Measurements from ENCODE around the gene SMIM44. TPM values are rescaled to one million over a fixed set of nuclear protein-coding genes. Genes with fewer than 3 reads are reported as not detected.
"Not testable (repeated sequence)": the region's sequence is repeated elsewhere in the genome, so short reads cannot be mapped to it uniquely, and the experiment has no call there.

SMIM44 gene
- not detected for total RNA-seq

DNA sequence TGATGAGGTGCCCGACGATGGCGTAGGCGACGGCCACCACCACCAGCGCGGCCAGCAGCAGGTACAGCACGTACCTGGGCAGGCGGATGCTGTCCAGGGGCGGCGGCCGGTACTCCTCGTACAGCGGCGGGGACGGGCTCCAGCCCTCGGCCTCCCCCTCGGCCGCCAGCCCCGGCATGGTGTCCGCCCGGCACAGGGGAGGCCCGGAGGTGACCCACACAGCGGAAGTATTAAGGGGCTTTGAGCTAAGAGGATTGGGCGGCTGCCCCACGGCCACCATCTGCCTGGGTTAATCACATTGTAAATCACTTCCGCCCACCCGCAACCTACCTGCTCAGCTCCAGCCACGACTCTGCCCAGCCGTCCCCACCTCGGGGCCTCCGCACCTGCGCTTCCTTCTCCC is at the start of gene SMIM44:
Gene SMIM44, minus strand, starts transcription at position 216 of the 403 bp plus-strand sequence. Its CDS starts 38 bp downstream, at position 178.
- no peak for DNase-seq

DNA sequence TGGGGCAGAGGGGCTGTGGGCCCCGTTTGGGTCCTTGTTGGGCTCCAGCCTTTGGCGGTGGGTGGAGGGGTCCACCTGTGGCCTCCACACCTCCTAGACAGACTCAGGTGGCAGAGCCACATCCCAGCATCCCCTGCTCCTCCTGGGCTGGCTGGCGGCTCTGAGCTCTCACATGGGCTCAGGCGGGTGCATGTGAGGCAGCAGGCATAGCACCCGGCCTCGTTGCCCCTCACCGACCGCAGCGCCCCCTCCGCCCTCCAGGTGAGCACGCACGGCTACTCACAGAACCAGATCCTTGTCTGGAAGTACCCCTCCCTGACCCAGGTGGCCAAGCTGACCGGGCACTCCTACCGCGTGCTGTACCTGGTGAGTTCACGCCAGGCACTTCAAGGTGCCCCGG is 49.8 kb upstream of the SMIM44 start:
- no peak for DNase-seq

DNA sequence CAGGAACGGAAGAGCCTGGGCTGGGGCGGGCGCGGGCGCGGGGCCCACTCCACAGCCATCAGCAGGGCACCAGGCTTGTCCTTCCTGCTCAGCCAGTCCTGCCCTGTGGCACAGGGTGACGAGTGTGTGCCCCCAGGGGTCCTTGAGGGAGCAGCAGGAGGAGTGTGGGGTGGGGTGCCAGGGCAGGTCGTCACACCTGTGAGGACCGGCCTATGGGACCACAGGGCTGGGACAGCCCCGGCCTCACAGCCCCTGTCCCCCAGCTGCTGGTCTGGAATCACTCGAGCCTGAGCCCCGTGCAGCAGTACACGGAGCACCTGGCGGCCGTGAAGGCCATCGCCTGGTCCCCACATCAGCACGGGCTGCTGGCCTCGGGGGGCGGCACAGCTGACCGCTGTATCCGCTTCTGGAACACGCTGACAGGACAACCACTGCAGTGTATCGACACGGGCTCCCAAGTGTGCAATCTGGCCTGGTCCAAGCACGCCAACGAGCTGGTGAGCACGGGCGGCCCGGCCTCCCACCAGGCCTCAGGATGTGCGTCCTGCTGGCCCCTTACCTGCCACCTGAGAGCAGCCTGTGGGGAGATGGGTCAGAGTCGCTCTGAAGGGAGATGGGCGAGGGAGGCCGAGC is 49.0 kb upstream of the SMIM44 start:
- no peak for DNase-seq

DNA sequence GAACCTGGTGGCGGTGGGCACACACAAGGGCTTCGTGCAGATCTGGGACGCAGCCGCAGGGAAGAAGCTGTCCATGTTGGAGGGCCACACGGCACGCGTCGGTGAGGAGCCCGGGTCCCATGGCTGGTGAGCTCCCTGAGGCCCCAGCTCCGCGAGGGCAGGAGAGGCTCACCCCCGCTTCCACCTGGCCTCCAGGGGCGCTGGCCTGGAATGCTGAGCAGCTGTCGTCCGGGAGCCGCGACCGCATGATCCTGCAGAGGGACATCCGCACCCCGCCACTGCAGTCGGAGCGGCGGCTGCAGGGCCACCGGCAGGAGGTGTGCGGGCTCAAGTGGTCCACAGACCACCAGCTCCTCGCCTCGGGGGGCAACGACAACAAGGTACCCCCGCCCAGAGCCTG is 48.5 kb upstream of the SMIM44 start:
- no peak for DNase-seq

DNA sequence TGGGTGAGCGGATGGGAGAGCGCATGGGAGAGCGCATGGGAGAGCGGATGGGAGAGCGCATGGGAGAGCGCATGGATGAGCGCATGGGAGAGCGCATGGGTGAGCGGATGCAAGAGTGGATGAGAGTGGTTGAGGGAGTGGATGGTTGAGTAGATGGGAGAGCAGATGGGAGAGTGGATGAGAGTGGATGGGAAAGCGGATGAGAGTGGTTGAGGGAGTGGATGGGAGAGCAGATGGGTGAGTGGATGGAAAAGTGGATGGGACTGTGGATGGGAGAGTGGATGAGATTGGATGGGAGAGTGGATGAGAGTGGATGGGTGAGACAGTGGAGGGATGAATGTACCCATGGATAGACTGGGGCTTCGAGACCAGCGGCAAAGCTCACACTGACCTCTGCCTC is 47.1 kb upstream of the SMIM44 start:
- DNase-seq: no peak

DNA sequence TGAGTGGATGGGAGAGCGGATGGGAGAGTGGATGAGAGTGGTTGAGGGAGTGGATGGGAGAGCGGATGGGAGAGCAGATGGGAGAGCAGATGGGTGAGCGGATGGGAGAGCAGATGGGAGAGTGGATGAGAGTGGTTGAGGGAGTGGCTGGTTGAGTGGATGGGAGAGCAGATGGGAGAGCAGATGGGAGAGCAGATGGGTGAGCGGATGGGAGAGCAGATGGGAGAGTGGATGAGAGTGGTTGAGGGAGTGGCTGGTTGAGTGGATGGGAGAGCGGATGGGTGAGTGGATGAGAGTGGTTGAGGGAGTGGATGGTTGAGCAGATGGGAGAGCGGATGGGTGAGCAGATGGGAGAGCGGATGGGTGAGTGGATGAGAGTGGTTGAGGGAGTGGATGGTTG is 46.1 kb upstream of the SMIM44 start:
- DNase-seq: not testable (repeated sequence)

DNA sequence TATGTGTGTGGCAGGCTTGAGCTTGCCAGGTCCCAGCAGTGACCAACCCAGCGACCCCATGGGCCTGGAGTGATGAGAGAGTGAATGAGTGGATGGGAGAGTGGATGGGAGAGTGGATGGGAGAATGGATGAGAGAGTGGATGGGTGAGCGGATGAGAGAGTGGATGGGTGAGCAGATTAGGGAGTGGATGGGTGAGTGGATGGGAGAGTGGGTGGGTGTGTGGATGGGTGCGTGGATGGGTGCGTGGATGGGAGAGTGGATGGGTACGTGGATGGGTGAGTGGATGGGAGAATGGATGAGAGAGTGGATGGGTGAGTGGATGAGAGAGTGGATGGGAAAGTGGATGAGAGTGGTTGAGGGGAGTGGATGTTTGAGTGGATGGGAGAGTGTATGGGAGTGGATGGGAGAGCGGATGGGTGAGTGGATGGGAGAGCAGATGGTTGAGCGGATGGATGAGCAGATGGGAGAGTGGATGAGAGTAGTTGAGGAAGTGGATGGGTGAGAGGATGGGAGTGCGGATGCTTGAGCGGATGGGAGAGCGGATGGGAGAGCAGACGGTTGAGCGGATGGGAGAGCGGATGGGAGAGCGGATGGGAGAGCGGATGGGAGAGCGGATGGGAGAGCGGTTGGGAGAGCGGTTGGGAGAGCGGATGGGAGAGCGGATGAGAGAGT is 45.4 kb upstream of the SMIM44 start:
- no peak for DNase-seq

DNA sequence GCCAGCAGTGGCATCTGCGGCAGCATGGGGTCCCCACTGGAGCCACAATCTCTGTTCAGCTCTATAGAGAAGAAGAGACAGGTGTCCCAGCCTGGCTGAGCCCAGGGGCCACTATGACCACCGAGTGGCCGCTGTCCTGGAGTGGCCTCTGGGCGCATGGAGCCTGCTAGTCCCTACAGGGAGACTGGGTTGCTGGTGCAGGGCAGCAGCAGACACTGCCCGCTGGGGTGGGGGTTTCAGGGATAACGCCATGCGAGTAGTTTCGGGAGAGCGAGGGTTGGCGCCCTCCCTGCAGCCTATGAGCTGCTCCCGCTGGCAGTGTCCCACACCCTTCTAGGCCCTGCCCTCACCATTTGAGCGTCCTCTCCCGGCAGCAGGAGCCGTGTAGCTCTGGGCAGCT is 44.8 kb upstream of the SMIM44 start:
- no peak for DNase-seq

DNA sequence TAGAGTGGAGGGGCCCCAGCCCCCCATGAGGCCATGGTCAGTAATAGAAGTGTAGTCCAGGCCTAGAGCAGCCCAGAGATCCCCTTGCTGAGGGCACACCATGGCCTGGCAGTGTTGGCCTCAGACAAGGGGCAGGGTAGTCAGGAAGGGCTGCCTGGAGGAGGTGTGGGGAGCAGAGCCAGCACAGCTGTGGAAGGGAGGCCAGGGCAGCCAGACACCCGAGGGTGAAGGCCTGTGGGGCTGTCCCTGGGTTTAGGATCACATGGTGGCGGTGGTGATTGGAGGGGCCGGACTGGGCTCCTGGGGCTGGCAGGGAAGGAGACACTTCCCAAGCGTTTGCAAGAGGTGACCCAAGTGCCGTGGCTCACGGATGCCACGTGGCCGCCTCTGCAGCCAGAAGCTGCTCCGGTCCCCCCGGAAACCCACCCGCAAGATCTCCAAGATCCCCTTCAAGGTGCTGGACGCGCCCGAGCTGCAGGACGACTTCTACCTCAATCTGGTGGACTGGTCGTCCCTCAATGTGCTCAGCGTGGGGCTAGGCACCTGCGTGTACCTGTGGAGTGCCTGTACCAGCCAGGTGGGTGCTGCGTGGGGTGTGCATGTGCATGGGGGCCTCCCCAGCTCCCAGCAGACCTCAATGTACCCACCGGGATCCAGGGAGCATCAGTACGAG is 44.1 kb upstream of the SMIM44 start:
- DNase-seq: no peak

DNA sequence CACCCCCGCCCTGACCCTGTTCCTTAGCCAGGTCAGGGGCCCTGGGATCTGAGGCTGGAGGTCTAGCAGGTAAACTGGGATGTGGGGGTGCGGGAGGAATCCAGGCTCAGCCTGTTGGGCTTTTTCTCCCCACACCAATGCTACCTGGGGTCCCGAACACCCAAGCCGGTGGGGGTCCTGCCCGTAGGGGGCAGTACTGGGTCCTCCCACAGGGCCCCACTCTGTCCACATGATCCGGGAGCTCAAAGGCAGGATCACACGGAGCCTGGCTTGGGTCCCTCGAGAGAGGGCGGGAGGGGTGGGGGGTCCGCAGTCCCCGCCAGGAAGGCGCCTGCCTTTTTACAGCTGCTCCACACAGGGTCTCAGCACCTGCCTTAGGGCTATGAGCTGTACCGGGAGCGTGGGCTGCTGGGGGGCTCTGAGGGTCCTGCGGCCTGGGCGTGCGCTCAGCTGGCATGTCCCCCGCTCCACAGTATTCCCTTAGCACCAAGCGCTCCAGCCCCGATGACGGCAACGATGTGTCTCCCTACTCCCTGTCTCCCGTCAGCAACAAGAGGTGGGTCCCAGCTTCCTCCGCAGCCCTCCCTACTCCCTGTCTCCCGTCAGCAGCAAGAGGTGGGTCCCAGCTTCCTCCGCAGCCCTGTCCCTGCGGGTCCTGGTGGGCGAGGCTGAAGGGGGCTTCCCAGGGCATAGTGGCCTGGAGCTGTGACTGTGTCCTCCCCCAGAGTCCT is 43.4 kb upstream of the SMIM44 start:
- no peak for DNase-seq

DNA sequence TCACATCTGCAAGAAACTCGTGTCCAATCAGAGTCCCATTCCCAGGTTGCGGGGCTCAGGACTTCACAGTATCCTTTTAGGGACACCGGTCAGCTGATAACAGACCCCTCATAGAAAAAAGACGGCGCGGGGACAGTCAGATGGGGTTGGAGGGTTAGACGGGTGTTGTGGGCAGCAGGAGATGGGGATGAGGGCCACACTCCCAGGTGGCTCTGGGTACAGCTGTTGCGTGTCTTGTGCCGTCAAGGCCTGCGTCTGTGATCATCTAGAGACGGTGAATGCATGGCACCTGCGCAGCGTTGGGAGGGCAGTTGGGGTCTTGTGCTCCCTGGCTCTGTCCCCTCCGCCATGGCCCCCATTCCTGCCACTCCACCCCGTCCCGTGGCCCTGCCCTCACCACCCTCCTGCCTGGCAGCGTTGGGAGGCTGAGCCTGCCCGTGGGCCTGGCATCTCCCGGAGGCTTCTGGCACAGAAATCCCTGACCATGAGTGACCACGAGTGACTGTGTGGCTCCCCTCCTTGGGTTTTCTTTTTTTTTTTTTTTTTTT is 41.7 kb upstream of the SMIM44 start:
- DNase-seq: no peak

DNA sequence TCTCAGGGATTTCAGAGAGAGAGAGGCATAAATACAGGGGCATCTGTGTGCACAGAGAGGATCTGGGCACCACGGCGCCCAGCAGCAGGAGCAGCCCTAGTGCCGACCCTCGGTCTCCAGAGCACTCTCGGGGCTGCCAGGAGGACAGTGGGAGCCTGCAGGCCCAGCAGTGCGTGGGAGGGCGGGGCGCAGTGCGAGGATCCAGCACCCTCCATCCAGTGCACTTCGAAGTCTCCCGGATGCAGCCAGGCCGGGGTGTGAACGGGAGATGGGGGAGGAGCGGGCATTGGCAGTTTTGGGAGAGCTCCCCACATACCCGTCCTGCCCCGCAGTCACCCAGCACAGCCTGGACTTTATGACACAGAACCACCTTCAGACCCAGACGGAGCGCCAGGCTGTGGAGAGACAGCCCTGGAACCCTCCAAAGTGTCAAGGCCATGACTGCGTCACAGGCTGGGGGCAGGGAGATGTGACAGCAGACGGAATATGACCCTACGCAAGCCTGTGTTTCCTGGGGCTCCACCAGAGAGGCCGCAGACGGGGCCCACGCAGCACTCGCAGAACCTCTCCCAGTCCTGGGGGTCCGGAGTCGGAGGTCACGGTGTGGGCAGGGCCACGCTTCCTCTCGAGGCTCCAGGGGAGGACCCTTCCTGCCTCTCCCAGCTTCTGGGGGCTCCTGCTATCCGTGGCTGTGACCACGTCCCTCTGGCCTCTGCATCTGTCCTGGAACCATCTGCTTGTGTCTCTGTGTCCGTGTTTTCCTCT is 41.0 kb upstream of the SMIM44 start:
- DNase-seq: no peak

DNA sequence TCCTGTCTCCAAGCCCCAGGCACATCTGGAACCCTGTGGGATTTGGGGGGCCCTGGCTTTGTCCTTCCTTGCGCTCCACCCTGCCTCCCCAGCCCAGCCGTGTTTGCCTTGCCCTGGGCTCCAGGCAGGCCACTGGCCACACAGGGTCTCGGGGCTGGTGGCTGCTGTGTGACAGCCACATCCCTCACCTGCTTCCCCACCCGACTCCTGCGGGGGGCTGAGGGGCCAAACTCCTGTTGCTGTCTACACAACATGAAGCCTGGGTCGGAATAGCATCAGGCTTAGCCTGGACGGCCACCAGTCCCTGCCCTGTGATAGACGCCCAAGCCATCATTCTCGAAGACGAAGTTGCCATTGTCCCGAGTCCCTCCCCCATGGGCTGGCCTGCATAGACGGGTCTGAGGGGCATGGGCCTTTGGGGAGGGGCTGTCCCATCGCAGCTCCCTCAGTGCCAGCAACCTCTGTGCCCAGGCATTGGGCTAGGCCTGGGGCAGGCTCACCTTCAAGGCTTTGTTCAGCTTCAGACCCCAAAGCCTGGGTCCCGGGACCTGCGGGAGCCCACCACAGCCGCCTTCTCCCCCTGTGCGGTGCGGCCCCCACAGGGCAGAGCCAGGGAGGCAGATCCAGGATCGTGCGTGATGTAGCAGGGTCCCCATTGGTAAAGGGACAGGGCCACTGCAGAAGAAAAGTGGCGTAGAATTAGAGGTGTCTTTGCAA is 40.3 kb upstream of the SMIM44 start:
- no peak for DNase-seq

DNA sequence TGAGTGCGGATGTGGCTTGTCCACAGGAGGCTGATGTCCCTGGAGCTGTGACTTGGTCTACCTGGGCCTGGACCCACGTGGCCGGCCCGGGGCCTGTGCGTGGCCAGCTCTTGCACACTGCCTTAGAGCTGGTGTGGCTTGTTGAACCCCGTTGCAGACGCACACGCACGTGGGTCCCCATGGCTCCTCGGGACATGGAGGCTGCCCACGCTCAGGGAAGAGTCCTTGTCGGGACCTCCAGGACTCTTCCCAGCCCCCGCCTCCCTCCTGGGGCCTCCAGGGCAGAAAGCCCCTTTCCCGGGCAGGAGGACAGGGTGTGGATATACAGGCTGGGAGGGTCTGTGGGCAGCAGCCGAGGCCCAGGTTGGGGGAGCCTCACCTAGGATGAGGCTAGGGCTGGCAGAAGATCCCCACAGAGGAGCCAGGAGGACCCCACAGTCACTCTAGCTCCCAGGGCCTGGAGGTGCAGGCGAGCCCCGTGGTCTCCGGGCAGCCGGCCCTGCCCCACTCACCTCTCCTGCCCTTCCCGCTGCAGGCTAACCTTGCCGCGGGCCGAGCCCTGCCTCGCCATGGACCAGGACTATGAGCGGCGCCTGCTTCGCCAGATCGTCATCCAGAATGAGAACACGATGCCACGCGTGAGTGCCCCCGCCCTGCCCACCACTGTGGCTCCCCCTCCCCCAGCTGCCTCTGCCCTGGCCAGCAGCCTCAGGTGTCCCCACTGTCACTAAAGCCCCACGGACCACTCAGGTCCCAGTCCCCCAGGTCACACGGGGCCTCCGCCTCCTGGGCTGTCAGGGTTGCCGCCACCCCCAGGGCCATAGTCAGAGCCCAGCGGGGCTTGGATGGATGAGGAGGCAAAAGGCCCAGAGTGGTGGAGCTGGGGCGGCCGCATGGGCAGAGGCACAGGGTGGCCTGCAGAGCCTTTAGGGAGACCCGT is 39.5 kb upstream of the SMIM44 start:
- DNase-seq: no peak

DNA sequence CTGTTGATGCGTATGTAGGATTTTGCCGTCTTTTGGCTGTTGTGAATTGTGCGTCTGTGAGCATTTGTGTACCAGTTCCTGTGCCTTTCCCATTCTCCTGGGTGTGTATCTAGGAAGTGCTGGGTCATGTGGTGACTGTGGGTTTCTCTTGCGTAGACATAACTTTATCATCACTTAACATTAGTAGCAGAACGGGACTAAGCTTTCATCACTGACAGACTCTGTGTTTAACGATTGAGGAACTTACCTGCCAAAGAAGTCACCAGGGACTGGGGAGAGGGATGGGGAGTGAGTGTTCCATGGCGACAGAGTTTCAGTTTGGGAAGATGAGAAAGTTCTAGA is 37.8 kb upstream of the SMIM44 start:
- no peak for DNase-seq

DNA sequence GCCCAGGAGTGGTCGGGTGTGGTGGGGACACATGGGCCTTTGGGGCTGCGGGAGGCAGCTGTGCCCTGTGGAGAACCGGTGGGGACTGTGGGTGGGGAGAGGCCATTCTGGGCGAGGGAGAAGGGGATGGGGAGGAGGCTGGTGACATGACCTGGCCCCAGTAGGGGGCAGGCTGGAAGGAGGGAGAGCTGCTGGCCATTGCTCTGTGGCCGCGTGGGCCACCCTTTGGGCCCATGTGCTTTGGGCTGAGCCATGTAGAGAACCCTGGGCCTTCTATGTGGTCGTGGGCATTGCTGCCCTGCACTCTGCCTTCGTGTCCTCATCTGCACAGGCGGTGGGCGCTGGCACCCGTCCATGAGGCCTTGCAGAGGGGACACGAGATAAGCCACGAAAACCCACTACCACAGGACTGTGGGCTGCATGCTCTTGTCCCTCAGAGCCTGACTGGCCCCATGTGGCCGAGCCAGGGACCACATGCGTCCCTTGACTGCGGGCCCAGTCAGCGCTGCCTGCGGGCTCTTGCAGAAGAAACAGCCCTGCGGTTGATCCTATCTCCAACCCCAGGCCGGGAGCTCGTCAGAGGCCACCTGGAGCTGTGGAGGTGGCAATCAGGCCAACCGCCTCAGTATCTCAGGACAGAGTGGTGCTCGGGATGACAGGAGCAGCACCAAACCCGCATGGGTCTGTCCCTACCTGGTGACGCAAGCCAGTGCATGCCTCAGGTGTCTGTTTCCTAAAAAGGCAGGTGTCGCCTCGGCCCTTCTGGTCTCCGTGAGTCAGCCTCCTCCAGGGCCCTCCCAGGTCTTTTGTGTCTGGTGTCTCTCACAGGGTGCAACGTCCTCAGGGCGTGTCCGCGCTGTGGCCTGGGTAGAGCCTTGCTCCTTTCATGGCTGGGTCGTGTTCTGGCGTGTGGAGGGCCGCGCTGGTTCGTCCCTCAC is 37.2 kb upstream of the SMIM44 start:
- DNase-seq: no peak

DNA sequence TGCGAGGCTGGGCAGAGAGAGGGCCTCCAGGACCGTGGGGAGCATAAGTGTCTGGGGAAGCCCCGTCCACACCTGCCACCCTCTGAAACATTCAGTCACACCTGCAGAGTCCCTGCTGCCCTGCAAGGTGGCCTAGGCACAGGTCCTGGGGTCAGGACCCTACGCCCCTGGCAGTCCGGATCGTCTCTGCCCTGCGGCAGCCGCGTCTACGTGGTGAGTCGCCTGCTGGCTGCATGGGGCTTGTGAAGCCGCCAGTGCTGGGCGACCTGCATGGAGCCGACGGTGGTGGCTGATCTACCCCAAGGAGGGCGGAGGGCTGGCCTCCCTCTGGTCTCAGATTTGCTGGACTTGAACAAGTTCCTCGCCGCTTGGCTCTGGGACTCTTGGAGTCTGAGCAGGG is 35.9 kb upstream of the SMIM44 start:
- DNase-seq: no peak

DNA sequence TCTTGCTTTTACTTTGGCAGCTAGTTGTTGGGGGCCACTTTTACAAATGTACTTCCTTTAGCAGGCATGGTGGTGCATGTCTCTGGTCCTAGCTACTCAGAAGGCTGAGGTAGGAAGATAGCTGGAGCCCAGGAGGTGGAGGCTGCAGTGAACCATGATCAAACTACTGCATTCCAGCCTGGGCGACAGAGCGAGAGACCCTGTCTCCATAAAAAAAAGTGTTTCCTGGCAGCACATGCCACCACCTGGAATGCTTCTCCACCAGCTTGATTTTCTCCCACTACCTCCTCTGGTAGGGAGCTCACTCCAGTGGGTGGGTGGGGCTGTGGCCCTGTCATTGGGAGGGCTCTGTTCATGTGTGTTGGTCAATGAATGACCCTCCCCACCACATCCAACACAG is 35.4 kb upstream of the SMIM44 start:
- DNase-seq: no peak

DNA sequence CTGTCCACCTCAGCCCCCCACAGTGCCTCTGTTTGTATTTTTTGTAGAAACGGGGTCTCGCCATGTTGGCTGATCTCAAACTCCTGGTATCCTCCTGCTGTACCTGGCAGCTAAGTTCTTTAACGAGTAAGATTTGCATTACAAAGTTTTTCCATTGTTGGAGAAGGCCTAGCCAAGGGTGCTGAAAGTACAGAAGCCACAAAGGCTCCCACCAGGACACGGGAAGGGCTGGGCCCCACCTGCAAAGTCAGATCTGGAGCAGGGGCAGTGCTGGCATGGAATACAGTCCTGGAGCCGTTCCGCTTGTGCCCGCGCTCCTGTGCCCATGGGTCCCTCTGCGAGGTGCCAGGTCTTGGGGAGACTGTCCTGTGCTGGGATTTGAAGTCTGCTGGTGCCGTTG is 35.0 kb upstream of the SMIM44 start:
- DNase-seq: no peak

Data from occipital lobe (tissue), 2 donors.